Activated CD4-positive, alpha-beta T cell treated with anti-CD3 and anti-CD28 coated beads for 1 hour (primary cell): Measurements from ENCODE around the gene ZFP57.

Source experiments
- DNase-seq: peaks from one replicate; pipeline ENCODE4 v3.0.0-alpha.2; 2020

Gene ZFP57

DNA sequence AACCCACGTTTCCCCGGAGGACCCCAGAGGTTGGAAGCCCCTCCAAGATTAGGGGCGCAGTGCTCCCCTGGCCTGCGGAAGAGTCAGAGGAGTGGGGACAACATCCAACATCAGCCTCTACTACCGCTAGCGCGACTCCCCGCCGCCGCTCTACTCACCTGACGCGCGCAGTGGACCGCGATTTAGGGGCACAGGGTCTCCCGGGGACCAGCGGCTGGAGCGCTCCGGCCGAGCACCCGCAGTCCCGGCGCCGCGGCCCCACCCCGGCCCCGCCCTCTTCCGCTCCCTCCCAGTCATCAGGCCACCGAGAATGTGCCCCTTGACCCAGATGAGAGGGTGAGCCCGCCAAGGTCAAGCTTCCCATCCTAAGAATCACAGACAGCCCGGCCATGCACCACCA is at the start of gene ZFP57:
Gene ZFP57, minus strand, starts transcription at position 249 of the 400 bp plus-strand sequence. CDS start 4,149 bp downstream, outside the sequence.
- no peak for DNase-seq

DNA sequence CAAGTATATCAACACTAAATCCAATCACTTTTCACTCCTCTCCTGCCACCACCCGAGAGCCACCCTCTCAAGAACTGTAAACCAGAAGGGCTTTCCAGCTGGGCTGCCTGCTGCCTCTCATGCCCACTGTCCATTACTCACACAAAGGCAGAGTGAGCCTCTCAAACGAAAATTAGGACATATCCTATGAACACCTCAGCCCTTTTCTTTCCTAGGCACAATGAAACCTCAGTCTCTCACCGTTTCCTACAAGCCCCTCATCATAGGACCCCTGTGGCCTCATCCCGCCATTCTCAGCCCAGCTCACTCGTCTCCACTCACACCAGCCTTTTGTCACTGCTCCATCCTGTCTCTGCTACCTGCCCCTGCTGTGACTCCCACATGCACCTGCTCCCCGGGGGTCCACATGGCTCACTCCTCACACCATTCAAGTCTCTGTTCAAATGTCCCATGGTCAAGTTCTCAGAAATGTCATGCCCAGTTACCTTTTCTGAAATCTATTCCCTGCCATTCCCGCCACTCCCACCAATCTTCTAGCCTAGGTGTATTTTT is 49.7 kb upstream of the ZFP57 start:
- no peak for DNase-seq

DNA sequence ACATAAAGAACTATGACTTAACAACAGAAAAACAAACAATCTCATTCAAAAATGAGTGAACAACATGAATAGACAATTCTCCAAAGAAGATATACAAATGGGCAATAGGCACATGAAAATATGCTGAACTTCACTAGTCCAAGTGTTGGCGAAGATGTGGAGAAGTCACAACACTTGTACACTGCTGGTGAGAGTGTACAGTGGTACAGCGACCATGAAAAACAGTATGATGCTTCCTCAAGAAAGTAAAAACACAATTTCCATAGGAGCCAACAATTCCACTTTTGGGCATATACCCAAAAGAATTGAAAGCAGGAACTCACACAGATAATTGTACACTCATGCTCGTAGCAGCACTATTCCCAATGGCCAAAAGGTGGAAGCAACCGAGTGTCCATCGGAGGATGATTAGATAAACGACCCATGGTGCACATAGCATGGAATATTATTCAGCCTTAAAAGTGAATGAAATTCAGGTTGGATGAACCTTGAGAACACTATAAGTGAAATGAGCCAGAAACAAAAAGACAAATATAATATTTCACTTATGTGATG is 48.9 kb upstream of the ZFP57 start:
- DNase-seq = no peak

DNA sequence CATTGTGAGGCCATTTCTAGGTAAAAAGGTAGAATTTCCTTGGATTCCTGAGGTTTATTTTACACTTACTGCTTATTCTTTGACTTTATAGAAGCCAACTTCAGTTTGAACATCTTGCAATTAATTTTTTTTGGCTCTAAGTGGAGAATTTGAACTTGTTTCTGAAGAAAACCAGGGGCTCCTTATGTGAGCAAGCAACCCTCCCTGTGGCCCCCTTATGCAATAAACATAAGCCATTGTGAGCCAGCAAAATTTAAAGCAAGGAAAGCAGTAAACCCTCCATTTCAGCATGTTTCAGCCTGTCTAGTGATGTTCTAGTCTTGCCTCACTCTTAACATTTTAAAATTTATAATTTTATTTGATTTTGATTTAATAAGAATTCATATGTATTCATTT is 47.9 kb upstream of the ZFP57 start:
- DNase-seq = no peak

DNA sequence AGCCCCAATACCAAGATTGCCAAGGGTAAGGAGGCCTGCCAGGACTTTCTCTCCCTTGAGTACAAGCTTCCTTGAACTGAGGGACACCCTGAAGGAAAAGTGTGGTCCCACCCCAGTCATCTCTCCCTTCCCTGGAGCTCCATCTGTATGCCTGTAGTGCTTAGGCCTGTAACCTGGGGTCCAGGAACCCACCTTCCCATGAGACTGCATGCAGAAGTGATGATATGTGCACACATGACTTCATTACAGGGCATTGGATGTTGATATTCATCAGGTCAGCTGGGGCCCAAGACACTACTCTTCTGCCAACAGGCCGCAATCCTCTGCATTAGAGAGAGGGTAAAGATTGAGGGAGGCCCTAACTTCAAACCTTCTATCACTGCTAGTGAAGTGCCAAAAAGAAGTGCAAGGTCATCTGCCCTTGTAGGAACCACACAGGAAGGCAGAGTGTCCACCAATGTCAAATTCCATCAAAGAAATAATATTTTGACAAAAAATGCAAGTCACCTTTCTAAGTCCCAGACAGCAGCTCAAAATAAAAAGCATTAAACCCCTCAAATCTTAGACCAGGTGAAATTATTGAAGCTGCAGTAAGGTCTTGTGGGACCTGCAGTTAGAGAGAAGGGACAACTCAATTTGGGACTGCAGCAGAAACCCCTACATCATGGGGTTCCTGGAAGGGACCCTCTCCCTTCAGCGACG is 47.4 kb upstream of the ZFP57 start:
- DNase-seq = no peak

DNA sequence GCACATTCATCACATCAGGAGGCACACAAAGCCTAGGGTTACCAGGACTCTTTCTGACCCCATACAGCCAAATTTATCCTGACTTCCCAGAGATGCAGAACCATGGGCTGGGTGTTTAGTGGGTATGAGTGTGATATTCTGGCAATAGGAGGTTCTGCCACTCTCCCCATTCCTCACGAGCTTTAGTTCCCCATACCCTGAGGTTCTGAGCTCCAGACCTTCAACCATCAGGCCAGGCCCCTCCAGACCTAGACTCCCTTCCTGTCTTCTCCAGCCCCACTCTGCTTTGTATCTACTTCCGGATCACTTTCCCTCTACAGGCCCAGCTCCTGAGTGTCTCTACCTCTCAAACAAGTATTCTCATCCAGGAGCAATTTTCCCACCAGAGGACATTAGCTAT is 46.7 kb upstream of the ZFP57 start:
- DNase-seq = no peak

DNA sequence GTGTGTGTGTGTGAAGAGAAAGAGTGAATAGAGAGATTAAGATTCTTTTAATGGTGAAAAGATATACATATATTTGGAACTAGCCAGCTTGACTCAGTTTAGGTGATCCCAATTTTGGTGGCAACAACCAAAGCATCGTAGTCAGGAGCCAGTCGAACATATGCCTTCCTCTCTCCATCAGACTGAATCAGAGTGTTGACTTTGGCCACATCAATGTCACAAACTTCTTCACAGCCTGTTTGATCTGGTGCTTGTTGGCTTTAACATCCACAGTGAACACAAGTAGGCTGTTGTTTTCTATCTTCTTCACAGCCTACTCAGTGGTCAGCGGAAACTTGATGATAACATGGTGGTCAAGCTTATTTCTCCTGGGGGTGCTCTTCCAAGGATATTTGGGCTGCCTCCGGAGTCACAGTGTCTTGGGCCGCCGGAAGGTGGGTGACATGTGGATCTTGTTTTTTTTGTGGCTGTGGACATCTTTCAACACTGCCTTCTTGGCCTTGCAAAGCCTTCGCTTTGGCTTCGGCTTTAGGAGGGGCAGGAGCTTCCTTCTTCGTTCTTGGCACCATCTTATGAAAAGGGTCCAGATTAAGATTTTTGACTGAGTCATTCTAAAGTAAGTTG is 45.7 kb upstream of the ZFP57 start:
- no peak for DNase-seq

DNA sequence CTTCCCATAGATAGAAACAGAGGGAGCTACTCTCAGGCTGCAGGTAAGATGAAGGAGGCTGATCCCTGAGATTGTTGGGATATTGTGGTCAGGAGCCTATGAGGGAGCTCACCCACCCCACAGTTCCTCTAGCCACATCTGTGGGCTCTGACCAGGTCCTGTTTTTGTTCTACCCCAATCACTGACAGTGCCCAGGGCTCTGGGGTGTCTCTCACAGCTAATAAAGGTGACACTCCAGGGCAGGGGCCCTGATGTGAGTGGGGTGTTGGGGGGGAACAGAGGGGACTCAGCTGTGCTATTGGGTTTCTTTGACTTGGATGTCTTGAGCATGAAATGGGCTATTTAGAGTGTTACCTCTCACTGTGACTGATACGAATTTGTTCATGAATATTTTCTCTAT is 45.0 kb upstream of the ZFP57 start:
- no peak for DNase-seq

DNA sequence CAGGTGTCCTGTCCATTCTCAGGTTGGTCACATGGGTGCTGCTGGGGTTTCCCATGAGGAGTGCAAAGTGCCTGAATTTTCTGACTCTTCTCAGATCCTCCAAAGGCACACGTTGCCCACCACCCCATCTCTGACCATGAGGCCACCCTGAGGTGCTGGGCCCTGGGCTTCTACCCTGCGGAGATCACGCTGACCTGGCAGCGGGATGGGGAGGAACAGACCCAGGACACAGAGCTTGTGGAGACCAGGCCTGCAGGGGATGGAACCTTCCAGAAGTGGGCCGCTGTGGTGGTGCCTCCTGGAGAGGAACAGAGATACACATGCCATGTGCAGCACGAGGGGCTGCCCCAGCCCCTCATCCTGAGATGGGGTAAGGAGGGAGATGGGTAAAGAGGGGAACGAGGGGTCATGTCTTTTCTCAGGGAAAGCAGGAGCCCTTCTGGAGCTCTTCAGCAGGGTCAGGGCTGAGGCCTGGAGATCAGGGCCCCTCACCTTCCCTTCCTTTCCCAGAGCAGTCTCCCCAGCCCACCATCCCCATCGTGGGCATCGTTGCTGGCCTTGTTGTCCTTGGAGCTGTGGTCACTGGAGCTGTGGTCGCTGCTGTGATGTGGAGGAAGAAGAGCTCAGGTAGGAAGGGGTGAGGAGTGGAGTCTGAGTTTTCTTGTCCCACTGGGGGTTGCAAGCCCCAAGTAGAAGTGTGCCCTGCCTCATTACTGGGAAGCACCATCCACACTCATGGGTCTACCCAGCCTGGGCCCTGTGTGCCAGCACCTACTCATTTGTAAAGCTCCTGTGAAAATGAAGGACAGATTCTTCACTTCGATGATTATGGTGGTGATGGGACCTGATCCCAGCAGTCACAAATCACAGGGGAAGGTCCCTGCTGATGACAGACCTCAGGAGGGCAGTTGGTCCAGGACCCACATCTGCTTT is 44.3 kb upstream of the ZFP57 start:
- DNase-seq = no peak

DNA sequence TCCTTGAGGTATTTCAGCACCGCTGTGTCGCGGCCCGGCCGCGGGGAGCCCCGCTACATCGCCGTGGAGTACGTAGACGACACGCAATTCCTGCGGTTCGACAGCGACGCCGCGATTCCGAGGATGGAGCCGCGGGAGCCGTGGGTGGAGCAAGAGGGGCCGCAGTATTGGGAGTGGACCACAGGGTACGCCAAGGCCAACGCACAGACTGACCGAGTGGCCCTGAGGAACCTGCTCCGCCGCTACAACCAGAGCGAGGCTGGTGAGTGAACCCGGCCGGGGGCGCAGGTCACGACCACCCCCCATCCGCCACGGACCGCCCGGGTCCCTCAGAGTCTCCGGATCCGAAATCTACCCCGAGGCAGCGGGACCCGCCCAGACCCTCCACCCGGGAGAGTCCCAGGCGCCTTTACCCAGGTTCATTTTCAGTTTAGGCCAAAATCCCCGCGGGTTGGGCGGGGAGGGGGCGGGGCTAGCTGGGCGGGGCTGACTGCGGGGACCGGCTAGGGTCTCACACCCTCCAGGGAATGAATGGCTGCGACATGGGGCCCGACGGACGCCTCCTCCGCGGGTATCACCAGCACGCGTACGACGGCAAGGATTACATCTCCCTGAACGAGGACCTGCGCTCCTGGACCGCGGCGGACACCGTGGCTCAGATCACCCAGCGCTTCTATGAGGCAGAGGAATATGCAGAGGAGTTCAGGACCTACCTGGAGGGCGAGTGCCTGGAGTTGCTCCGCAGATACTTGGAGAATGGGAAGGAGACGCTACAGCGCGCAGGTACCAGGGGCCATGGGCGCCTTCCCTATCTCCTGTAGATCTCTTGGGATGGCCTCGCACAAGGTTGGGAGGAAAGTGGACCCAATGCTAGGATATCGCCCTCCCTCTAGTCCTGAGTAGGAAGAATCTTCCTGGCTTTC is 43.0 kb upstream of the ZFP57 start:
- peak; percentile 66 for DNase-seq

DNA sequence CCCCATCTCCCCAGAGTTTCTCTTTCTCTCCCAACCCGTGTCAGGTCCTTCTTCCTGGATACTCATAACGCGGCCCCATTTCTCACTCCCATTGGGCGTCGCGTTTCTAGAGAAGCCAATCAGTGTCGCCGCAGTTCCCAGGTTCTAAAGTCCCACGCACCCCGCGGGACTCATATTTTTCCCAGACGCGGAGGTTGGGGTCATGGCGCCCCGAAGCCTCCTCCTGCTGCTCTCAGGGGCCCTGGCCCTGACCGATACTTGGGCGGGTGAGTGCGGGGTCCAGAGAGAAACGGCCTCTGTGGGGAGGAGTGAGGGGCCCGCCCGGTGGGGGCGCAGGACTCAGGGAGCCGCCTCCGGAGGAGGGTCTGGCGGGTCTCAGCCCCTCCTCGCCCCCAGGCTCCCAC is 42.3 kb upstream of the ZFP57 start, which contains the start of gene HLA-F:
Gene HLA-F, plus strand, starts transcription at position 173 of the 404 bp plus-strand sequence. Its CDS starts 30 bp downstream, at position 203.
- DNase-seq = peak; percentile 75

DNA sequence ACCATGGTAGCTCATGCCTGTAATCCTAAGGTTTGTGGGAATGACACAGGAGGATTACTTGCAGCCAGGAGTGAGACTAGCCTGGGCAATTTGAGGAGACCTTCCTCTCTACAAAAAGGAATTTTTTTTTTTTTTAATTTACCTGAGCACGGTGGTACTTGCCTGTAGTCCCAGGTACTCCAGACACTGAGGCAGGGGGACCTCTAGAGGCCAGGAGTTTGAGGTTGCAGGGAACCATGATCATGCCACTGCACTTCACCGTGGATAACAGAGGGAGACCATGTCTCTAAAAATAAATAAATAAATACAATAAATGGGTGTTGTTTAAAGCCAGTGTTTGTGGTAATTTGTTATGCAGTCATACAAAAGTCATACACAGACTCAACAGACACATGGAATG is 39.9 kb upstream of the ZFP57 start:
- DNase-seq = no peak

DNA sequence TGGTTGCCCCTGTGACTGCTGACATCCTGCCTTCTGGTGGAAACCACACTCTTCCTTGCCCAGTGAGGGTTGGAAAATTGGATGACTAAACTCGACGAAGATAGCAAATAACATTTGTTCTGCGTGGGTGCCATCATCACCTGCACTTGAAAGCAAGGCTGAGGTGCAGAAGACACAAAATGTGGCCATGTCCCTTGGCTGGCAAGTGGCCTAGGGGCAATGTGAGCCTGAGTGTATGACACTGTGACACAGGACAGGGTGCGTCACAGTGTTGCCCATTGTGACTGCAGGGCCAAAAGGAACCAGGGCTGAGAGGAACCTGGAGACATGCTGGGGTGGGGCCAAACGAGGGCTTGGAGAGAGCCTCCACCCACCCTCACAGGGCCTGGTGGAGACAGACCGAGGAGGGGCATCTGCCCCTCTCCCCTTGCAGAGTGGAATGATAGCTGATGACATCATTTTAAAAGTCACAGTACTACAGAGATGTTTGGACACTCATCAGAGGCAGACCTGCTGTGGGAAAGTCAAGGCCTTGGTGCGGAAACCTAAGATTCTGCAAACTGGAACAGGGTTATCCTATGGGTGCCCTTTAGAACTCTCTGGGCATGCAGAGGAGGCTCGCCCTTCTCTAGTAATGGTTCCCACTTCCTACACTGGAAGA is 29.5 kb upstream of the ZFP57 start:
- no peak for DNase-seq

DNA sequence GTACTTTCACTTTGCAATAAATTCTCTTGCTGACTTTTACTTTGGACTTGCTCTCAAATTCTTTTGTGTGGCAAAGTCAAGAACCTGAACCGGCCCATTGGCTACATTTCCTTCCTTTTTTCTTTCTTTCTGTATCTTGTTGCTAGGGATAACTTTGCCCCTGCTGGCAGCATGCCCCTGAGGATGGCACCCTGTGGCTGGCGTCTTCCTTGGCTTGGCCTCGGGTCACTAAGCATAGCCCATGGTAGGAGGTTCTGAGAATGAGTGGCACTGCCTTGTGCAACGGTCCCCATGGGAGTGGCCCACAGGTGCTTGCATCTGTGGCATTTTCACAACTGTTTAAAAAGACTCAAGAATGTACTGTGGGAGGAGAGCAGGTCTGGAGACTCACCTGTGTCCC is 28.2 kb upstream of the ZFP57 start:
- no peak for DNase-seq

DNA sequence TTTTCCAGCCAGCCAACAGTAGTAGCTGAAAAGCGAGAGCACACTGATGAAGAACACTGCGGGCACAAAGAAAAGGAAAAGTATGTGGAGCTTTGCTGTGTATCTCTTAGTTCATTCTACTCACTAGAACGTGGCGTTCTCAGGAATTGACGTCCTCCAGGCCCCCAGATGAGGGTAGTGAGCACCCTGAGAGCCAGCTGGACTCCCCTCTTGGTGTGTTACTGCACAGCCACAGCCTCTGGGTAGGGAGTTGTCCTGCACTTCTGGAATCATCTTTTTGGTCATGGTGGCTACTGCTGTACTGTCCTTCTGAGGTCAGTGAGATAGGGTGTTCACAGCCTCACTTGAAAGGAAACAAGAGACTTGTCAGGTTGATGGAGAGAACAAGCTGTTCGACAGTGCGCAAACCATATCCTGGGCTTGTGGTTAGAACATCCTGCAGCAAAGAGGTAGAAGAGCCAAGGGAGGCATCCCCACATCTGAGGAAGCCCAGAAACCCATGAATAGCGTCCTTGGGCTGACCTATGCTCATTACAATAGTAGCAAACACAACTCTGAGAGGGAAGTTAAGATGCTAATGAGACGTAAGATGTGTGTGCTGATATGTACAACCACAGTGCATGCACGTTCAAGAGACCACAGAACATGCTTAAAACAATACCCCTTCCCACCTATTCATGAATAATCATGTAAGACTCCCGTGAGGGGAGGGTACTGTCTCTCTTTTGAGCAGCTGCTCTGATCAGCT is 27.7 kb upstream of the ZFP57 start:
- no peak for DNase-seq

DNA sequence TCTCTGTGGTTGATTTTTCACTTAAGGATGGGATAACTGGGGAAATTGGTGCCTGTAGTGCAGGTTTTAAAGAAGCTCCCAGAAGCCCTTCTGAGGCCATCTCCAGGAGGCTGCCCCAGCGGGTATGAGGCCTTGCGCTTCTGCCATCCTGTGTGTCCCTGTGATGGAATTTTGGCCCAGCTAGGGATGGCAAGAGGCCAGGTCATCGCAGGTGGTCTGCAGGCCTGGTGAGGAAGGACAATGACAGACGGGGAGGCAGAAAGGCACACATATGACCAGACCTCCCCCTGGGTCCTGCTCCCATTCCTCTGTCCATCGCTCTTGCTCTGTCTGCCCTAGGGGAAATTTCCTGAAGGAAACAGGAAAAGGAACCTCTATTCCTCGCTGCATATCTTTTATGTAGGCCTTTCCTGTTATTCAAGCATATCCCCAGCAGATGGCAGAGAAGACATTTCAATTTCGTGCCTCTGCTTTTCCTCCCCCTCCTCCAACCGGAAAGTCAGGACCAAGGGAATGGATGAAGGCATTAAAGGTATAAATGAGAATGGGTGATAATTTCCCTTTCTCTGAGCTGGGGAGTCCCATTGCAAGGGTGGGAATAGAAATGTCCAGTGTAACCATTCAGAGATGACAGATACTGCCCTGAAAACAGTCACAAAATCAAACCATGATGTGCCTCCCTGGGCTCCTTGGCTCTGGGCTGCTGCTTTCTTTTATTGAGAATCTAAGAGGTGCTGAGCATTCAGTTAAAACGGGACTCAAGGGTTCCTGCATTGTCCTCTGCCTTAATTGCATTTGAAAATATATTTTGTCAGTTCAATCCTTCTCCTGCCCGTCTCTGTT is 24.7 kb upstream of the ZFP57 start:
- DNase-seq = no peak

DNA sequence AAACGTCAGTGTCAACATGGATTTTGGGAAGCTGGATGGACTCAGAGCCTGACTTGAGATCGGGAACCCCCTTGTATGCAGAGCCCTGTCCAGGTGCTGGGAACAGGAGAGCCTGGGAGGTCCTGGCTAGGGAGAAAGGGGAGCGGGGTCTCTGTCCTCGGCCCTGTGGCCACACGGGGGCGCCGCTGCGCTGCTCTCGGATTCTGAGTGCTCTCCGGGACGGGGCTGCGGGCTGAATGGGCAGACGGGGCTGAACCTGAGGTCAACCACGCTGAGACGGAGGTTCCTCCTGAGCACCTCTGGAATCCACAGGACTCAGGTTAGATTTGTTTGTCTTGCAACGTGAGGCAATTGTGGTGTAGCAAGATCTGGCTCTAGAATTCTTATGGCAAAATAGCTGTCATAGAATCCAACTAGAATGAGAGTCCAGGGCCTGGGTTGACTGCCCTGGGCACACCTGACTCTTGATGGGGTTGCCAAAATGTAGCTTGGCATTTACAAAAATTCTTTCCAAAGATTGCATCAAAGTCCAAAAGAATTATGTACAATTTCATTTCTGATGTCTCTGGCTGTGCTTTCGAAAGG is 21.7 kb upstream of the ZFP57 start:
- DNase-seq = peak; percentile 62

DNA sequence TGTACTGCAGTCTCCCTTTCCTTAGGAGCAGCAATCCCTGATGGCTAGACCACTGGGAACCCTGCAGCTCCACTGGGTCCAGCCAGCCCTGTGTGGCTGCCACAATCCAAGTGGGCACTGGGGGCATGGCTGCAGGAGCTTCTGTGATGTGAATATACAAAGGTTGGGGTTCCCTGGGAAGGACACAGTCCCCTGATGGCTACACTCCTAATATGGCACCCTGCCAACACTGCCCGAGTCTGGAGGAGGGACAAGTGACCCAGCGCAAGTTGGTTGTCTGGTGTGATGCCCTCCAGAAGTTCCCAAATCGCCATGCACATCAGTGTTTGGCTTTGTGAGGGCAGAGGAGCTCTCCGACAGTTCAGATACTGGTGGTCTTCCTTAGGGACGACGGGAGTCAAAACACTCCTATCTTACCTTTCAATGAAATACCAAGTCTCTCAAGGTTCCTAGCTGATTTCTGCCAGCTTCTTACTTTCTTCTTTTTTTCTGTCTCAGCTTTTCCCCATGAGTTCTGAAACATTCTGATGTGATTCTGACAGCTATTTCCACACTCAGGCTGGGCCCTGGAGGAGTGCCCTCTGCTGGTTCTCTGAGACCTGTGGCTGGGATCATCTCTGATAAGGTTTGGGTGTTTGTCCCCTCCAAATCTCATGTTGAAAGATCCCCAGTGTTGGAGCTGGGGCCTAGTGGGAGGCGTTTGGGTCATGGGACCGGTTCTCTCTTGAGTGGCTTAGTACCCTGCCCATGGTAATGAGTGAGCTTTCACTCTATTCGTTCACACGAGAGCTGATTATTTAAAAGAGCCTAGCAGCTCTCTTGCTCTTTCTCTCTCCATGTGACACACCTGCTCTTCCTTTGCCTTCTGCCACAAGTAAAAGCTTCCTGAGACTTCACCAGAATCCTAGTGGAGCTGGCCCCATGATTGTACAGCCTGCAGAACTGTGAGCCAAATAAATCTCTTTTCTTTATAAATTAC is 15.5 kb upstream of the ZFP57 start:
- no peak for DNase-seq
